K562 (cell line): ENCODE measurements around the gene IFNA8. TPM values are rescaled to one million over a fixed set of nuclear protein-coding genes. Genes with fewer than 3 reads are reported as not detected.

ENCODE experiments used
- ATAC-seq: fragments of 200-7000 bp; cut with Tn5 transposase; 3 replicates; pipeline ENCODE4 v1.9.1; 2020; ENCODE audit warnings: moderate library complexity
- BruUV-seq: library from RNA; stranded (reverse); fragments of 400-500 nt; replicated peaks from 2 replicates; lab custom pipeline; 2021; lab: Mats Ljungman, UMichigan
- CTCF ChIA-PET: fragments of 300-600 bp; formaldehyde crosslinking; extraction: SDS; loops from one replicate; lab custom pipeline; 2021; ENCODE audit warnings: low intra/inter-chr PET ratio; lab: Yijun Ruan, JAX
- POLR2A ChIA-PET: fragments of 300-600, 350-650 bp; sonication (Branson Sonifier 250); formaldehyde crosslinking; extraction: SDS; loops from one replicate; lab custom pipeline; 2021; ENCODE audit warnings: antibody characterized with exemption, inconsistent platforms; lab: Yijun Ruan, JAX
- DNase-seq, 4 experiments: peaks; one replicate each; pipeline versions ENCODE4 v3.0.0 to v3.0.0-alpha.2; 2011 to 2018; ENCODE audit warnings: low spot score in 3 of 4, mixed read lengths in 3 of 4; ENCODE audit errors: extremely low read depth in 1 of 4
- FAIRE-seq: peaks from 2 replicates; lab custom pipeline; 2011; peaks lifted over from hg19 to GRCh38; lab: Jason Lieb, UNC
- H2AFZ ChIP-seq: 2 replicates; pipeline ENCODE4 v1.6.0; 2011; ENCODE audit warnings: low read depth, low read length, control low read depth, inconsistent platforms
- H3K27ac ChIP-seq: fragments of 200-600 bp; 3 replicates; pipeline ENCODE4 v1.8.0; 2011; ENCODE audit warnings: low read depth, mild to moderate bottlenecking, control low read depth, inconsistent platforms, low read length, moderate library complexity, mixed read lengths; ENCODE audit errors: extremely low read depth
- H3K27me3 ChIP-seq, 2 experiments: fragments of 300-600 bp in 1 of 2; 2 replicates in 1 of 2; 3 replicates in 1 of 2; pipeline versions ENCODE4 v1.6.0 to v1.8.0; 2011; ENCODE audit warnings: inconsistent platforms in 2 of 2, low read length in 2 of 2, mild to moderate bottlenecking in 1 of 2, mixed read lengths in 1 of 2, moderate library complexity in 1 of 2; ENCODE audit not compliant: control insufficient read depth in 2 of 2, insufficient read depth in 2 of 2
- H3K36me3 ChIP-seq: fragments of 300-600 bp; 3 replicates; pipeline ENCODE4 v1.8.0; 2011; ENCODE audit warnings: mild to moderate bottlenecking, low read length, inconsistent platforms; ENCODE audit not compliant: control insufficient read depth, insufficient read depth
- H3K4me1 ChIP-seq, 2 experiments: fragments of 200-600 bp in 1 of 2; replicated peaks in 1 of 2; 2 replicates in 1 of 2; 3 replicates in 1 of 2; pipeline versions ENCODE4 v1.5.1 to v1.8.0; 2011; ENCODE audit warnings: inconsistent platforms in 2 of 2, low read length in 2 of 2, mild to moderate bottlenecking in 1 of 2, mixed read lengths in 1 of 2, moderate library complexity in 1 of 2; ENCODE audit not compliant: control insufficient read depth in 2 of 2, insufficient read depth in 2 of 2
- H3K4me2 ChIP-seq: 2 replicates; pipeline ENCODE4 v1.6.1; 2011; ENCODE audit warnings: low read length, control low read depth, inconsistent platforms, mixed read lengths; ENCODE audit not compliant: insufficient read depth
- H3K4me3 ChIP-seq: fragments of 200-600 bp; sonication (generic), shearing (Covaris generic); 2 replicates; pipeline ENCODE4 v1.5.1; 2016; ENCODE audit warnings: control low read depth, inconsistent platforms
- H3K79me2 ChIP-seq: fragments of 200-600 bp; 3 replicates; pipeline ENCODE4 v1.8.0; 2011; ENCODE audit warnings: low read length, inconsistent platforms; ENCODE audit not compliant: control insufficient read depth, insufficient read depth
- H3K9ac ChIP-seq, 2 experiments: 2 replicates each; pipeline versions ENCODE4 v1.6.0 to v1.6.1; 2011; ENCODE audit warnings: low read depth in 2 of 2, low read length in 2 of 2, control low read depth in 1 of 2, inconsistent platforms in 1 of 2, mild to moderate bottlenecking in 1 of 2, mixed read lengths in 1 of 2; ENCODE audit not compliant: insufficient read depth in 1 of 2
- H3K9me1 ChIP-seq: one replicate; pipeline ENCODE4 v1.6.0; 2011; ENCODE audit warnings: inconsistent platforms, mild to moderate bottlenecking, low read length, moderate library complexity; ENCODE audit not compliant: control insufficient read depth, insufficient read depth
- H3K9me3 ChIP-seq: replicated peaks from 2 replicates; pipeline ENCODE4 v1.5.1; 2011; ENCODE audit warnings: low read depth, low read length, inconsistent platforms; ENCODE audit not compliant: control insufficient read depth, insufficient read depth
- H4K20me1 ChIP-seq: replicated peaks from 2 replicates; pipeline ENCODE4 v1.6.1; 2011; ENCODE audit warnings: low read length, inconsistent platforms, mixed read lengths; ENCODE audit not compliant: control insufficient read depth, insufficient read depth
- BRF2 ChIP-seq: IDR thresholded peaks from 3 replicates; pipeline ENCODE4 v1.6.1; 2011; ENCODE audit warnings: borderline replicate concordance, mild to moderate bottlenecking; ENCODE audit not compliant: insufficient read length, insufficient read depth
- DMBX1 ChIP-seq: fragments of 250-450 bp; sonication (Bioruptor Pico); IDR thresholded peaks from 2 replicates; pipeline ENCODE4 v1.8.0; 2022; ENCODE audit warnings: inconsistent platforms, mild to moderate bottlenecking, moderate library complexity, borderline replicate concordance
- EGR1 ChIP-seq: fragments of 450-650 bp; conservative IDR thresholded peaks from 2 replicates; pipeline ENCODE4 v1.6.1; 2017; ENCODE audit warnings: mild to moderate bottlenecking
- ESRRB ChIP-seq: fragments of 250-450 bp; sonication (Bioruptor Pico); IDR thresholded peaks from 2 replicates; pipeline ENCODE4 v1.5.0; 2020; ENCODE audit warnings: mild to moderate bottlenecking, moderate library complexity, borderline replicate concordance
- FOXK1 ChIP-seq: sonication (generic); formaldehyde crosslinking; IDR thresholded peaks from 2 replicates; pipeline ENCODE4 v1.8.0; 2022; ENCODE audit warnings: missing genetic modification reagents, mild to moderate bottlenecking, borderline replicate concordance
- HMGN3 ChIP-seq: IDR thresholded peaks from 2 replicates; pipeline ENCODE4 v1.6.1; 2011; ENCODE audit warnings: borderline replicate concordance, low read depth, mild to moderate bottlenecking, mixed read lengths, low read length; ENCODE audit not compliant: insufficient read length; ENCODE audit errors: extremely low read depth
- IRF2 ChIP-seq: sonication (generic); formaldehyde crosslinking; IDR thresholded peaks from 2 replicates; pipeline ENCODE4 v1.8.1; 2022; ENCODE audit warnings: mild to moderate bottlenecking, missing genetic modification reagents
- MECOM ChIP-seq: fragments of 250-450 bp; sonication (Bioruptor Pico); IDR thresholded peaks from 2 replicates; pipeline ENCODE4 v1.8.0; 2022; ENCODE audit warnings: inconsistent platforms
- MLX ChIP-seq, 2 experiments: fragments of 450-650 bp in 1 of 2; sonication (generic) in 1 of 2; formaldehyde crosslinking; conservative IDR thresholded peaks; 2 replicates each; pipeline versions ENCODE4 v1.4.0 to v1.8.1; 2020 to 2022; ENCODE audit warnings: mild to moderate bottlenecking in 1 of 2, missing genetic modification reagents in 1 of 2
- RCOR1 ChIP-seq, 2 experiments: IDR thresholded peaks; 2 replicates each; pipeline ENCODE4 v1.6.1; 2012; ENCODE audit warnings: low read depth in 2 of 2, low read length in 2 of 2, borderline replicate concordance in 1 of 2, improper control_type of control experiment in 1 of 2
- RHOXF2B ChIP-seq: fragments of 250-450 bp; sonication (Bioruptor Pico); conservative IDR thresholded peaks from 2 replicates; pipeline ENCODE4 v1.5.1; 2021
- SMARCE1 ChIP-seq: fragments of 450-650 bp; IDR thresholded peaks from 2 replicates; pipeline ENCODE4 v1.7.1; 2016; ENCODE audit warnings: mild to moderate bottlenecking
- TAL1 ChIP-seq: fragments of 450-650 bp; IDR thresholded peaks from 2 replicates; pipeline ENCODE4 v1.6.1; 2016; ENCODE audit warnings: mild to moderate bottlenecking
- TSC22D4 ChIP-seq: fragments of 450-650 bp; IDR thresholded peaks from 2 replicates; pipeline ENCODE4 v1.6.1; 2016; ENCODE audit warnings: missing genetic modification characterization, missing biosample characterization, control low read depth
- ZNF121 ChIP-seq: sonication (generic); formaldehyde crosslinking; conservative IDR thresholded peaks from 2 replicates; pipeline ENCODE4 v1.8.0; 2022; ENCODE audit warnings: missing genetic modification reagents
- ZNF143 ChIP-seq: sonication (generic); formaldehyde crosslinking; IDR thresholded peaks from 2 replicates; pipeline ENCODE4 v1.9.0; 2022; ENCODE audit warnings: mild to moderate bottlenecking, missing genetic modification reagents
- WGBS: fragments of 100-300 bp; shearing (Covaris generic); methylation state at CpG from one replicate; pipeline ENCODE4 v1.1.6; 2016; ENCODE audit warnings: low coverage, mixed read lengths; ENCODE audit not compliant: insufficient coverage; ENCODE audit errors: missing lambda C conversion rate; 5-methylcytosine and 5-hydroxymethylcytosine counted together
- in situ Hi-C: fragments of 300-500 bp; cut with MboI; formaldehyde crosslinking; loops from 4 replicates; pipeline ENCODE4 v1.15.0; 2018; ENCODE audit warnings: inconsistent platforms, mixed read lengths
- intact Hi-C: fragments of 100-400 bp; cut with micrococcal nuclease; formaldehyde crosslinking; loops from 2 replicates; pipeline ENCODE4 v1.14.2; 2022
- polyA plus RNA-seq, 8 experiments: library from polyadenylated mRNA; depleted of rRNA in 4 of 8; stranded (reverse) in 5 of 8; unstranded in 3 of 8; fragments of >200 nt; fragmentation: Nextera tagmentation in 2 of 8; fragmentation: Illumina TruSeq in 1 of 8; extraction: Ambion mirVana in 2 of 8; extraction: Trizol in 1 of 8; gene quantifications; 2 replicates each; pipeline versions ENCODE4 v1.2.1 to v1.2.3, GENCODE V29; 2011 to 2014; ENCODE audit warnings: inconsistent platforms in 1 of 8, missing spikeins in 1 of 8
- total RNA-seq, 7 experiments: library from RNA; depleted of rRNA in 6 of 7; stranded (reverse); fragments of >200 nt in 6 of 7; fragmentation: Illumina TruSeq in 2 of 7; extraction: Trizol in 2 of 7; gene quantifications; 2 replicates each; pipeline versions ENCODE4 v1.2.1 to v1.2.3, GENCODE V29; 2011 to 2021; ENCODE audit warnings: low replicate concordance in 1 of 7

IFNA8 gene
- total and polyA plus RNA-seq, 9 of the 15 experiments (the other 6 are each of a cell fraction or from before 2014, with no cell fraction given): not detected

GRCh38 chr9:21404146-21404545 lies 4.8 kb upstream of the IFNA8 start:
- no peak overlapping the region for H3K9ac ChIP-seq
- FAIRE-seq: no peak
- H3K36me3 ChIP-seq: no peaks in the 10 kb centered on the region
- TF ChIP-seq MLX (CRISPR knock-in tag; conservative IDR thresholded peaks at IDR 0.05): no peak
- TF ChIP-seq, all 486 proteins: peak for 0
- Histone ChIP-seq H3K4me2 (no peak overlapping the region), H3K4me1 (no peaks in the 10 kb centered on the region), H3K27me3 (no peaks in the 10 kb centered on the region), H3K4me3 (no peak overlapping the region), H4K20me1 (no peaks in the 10 kb centered on the region), H3K9me1 (no peaks in the 10 kb centered on the region), H3K79me2 (no peaks in the 10 kb centered on the region), H3K9me3 (no peaks in the 10 kb centered on the region), H2AFZ (no peak overlapping the region), H3K27ac (no peak overlapping the region)
- WGBS: no CpG with 5 or more reads among the region's 3 CpGs
- ChIA-PET CTCF (no interaction called here), POLR2A (no interaction called here)
- in situ Hi-C loops (no loop called here), intact Hi-C loops (no loop called here)
- DNase-seq: no peak
- no peak for ATAC-seq
- no TSS peak for BruUV-seq

GRCh38 chr9:21412107-21412506 lies 3.2 kb downstream of the IFNA8 start:
- ATAC-seq (no peak), DNase-seq (no peak), FAIRE-seq (no peak)
- intact Hi-C loops (no loop called here), in situ Hi-C loops (no loop called here)
- Histone ChIP-seq H3K27ac (no peak overlapping the region), H3K27me3 (no peaks in the 10 kb centered on the region), H4K20me1 (no peaks in the 10 kb centered on the region), H3K4me3 (no peak overlapping the region), H3K9ac (no peak overlapping the region), H3K9me3 (no peaks in the 10 kb centered on the region), H2AFZ (no peak overlapping the region), H3K36me3 (no peaks in the 10 kb centered on the region), H3K4me1 (no peaks in the 10 kb centered on the region), H3K79me2 (no peaks in the 10 kb centered on the region), H3K9me1 (no peaks in the 10 kb centered on the region), H3K4me2 (no peak overlapping the region)
- no peak for TF ChIP-seq TAL1
- no peak for TF ChIP-seq HMGN3
- no peak for TF ChIP-seq ZNF121
- TF ChIP-seq MECOM (CRISPR knock-in tag): no peak
- no peak for TF ChIP-seq DMBX1 (CRISPR knock-in tag)
- TF ChIP-seq BRF2: no peak
- no peak for TF ChIP-seq SMARCE1
- TF ChIP-seq ZNF143 (CRISPR knock-in tag): no peak
- no peak for TF ChIP-seq FOXK1 (CRISPR knock-in tag)
- no peak for TF ChIP-seq RHOXF2B (CRISPR knock-in tag)
- no peak for TF ChIP-seq TSC22D4 (tag)
- no peak for TF ChIP-seq ESRRB
- TF ChIP-seq IRF2 (CRISPR knock-in tag): no peak
- TF ChIP-seq RCOR1 (IDR thresholded peaks at IDR 0.05; ENCODE audit: borderline replicate concordance in 1 of 2, low read depth in 2 of 2, low read length in 2 of 2): no peak
- no peak for TF ChIP-seq EGR1
- BruUV-seq: no TSS peak
- CTCF ChIA-PET: no interaction called here
- POLR2A ChIA-PET: no interaction called here
